CD4-positive, alpha-beta T cell treated with Interleukin-15 for 1 hour (primary cell): Measurements from ENCODE around the gene CTDP1.

Experiments used
- DNase-seq: peaks from one replicate; pipeline ENCODE4 v3.0.0-alpha.2; 2020

CTDP1 gene

GRCh38 chr18:79770826-79771225 is 91.2 kb downstream of the CTDP1 start:
- DNase-seq = no peak

- no peak for DNase-seq
Measured at GRCh38 chr18:79771446-79772107, 92.0 kb downstream of the CTDP1 start.

DNA sequence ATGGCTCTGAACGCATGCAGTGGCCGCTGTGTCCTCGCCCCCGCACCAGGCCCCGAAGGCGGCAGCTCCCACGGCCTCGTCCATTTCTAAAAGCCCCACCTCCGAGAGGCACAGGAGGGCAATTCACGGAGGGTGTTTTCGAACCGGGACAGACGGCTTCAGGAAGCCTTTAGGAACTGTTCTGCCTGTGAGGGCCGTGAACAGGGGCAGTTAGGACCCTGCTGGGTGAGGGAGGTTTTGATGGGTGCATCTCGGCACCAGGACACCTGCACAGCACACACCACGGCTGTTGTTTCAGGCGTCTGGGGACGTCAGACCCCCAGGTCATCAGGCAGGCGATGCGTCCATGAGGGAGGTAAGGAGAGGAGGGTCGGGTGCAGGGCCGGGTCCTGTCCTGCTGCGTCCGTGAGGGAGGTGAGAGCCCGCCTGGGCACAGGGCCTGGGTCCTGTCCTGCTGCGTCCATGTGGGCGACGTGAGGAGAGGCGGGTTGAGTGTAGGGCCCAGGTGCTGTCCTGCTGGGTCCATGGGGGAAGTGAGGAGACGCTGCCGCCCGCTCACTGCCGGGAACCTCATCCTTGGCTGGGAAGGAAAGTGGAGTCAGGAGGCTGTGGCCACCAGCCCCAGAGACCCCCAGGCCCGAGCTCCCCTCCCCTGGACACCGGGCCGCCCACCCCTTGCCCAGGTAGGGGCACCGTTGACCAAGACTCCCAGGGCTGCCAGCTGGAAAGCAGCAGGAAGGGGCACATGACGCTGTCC is 92.7 kb downstream of the CTDP1 start:
- no peak for DNase-seq

GRCh38 chr18:79772865-79773696 is 93.5 kb downstream of the CTDP1 start:
- no peak for DNase-seq

- no peak for DNase-seq
Measured at GRCh38 chr18:79774111-79774510, 94.5 kb downstream of the CTDP1 start.

- no peak for DNase-seq
Measured at GRCh38 chr18:79775441-79776221, 96.0 kb downstream of the CTDP1 start.

DNA sequence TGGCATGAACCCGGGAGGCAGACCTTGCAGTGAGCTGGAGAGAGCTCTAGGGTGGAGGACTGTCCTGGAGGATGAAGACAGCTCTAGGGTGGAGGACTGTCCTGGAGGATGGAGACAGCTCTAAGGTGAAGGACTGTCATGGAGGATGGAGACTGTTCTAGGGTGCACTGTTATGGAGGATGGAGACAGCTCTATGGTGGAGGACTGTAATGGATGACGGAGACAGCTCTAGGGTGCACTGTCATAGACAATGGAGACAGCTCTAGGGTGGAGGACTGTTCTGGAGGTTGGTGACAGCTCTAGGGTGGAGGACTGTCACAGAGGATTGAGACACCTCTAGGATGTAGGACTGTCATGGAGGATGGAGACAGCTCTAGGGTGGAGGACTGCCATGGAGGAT is 97.1 kb downstream of the CTDP1 start:
- no peak for DNase-seq

DNA sequence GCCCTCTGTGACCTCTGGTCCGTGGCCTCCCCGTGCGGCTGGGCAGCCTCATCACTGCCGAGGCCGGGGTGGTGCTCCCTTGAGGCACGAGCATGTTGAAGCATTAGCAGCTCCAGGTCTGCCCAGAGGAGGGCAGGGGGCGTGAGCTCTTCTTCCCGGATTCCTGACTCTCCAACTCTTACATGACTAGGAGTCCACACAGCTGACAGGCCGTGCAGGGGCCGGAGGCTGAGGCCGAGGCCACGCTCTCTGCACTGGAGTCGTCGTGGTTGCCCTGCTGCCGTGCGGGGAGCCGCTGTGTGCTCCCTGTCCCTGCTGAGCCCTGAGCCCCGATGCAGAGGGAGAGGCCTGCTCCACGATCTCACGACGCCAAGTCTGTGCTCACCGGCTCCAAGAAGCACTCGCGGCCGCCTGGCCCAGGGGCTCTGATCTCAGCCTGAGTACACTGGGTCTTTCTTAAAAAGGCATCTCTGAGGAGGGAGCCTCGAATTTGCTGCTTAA is 98.7 kb downstream of the CTDP1 start:
- no peak for DNase-seq

GRCh38 chr18:79779021-79779699 is 99.6 kb downstream of the CTDP1 start:
- no peak for DNase-seq

GRCh38 chr18:79779700-79780190 is 100.1 kb downstream of the CTDP1 start:
- no peak for DNase-seq

- no peak for DNase-seq
Measured at GRCh38 chr18:79780547-79780946, 100.9 kb downstream of the CTDP1 start.

- no peak for DNase-seq
Measured at GRCh38 chr18:79781331-79781941, 101.8 kb downstream of the CTDP1 start.

- no peak for DNase-seq
Measured at GRCh38 chr18:79782566-79783308, 103.1 kb downstream of the CTDP1 start.

DNA sequence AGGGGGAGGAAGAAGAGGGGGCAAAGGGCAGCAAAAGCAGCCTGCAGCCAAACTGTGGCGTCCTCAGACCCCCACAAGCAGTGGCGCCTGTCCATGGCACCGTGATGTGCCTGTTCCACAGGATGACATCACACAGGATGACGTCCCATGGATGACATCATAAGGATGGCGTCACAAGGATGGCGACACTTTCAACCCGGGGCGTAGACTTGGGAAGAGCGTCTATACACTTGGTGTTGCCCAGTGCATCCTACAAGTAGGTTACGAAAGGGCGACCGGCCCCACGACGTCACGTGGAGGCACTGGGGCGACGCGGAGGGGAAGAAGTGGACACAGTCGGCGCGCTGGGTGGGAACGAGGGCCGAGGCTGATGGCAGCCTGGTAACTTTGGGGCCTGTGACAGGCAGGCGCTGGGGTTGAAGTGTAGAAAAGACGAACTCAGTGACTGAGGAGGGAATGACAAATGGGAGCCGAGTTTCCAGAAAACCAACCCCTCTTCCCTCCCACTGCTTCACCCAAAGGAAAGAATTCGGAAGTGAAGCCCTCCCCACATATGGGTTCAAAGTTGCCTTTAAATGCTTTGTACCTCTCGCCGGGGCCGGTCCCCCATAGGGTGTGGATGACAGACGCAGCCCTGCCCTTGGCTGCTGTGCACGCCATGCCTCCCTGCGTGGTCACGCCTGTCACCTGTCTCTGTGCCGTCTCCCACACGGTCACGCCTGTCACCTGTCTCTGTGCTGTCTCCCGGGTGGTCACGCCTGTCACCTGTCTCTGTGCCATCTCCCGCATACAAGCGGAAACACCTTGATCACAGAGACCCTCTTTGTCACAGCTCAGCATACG is 104.7 kb downstream of the CTDP1 start:
- no peak for DNase-seq

DNA sequence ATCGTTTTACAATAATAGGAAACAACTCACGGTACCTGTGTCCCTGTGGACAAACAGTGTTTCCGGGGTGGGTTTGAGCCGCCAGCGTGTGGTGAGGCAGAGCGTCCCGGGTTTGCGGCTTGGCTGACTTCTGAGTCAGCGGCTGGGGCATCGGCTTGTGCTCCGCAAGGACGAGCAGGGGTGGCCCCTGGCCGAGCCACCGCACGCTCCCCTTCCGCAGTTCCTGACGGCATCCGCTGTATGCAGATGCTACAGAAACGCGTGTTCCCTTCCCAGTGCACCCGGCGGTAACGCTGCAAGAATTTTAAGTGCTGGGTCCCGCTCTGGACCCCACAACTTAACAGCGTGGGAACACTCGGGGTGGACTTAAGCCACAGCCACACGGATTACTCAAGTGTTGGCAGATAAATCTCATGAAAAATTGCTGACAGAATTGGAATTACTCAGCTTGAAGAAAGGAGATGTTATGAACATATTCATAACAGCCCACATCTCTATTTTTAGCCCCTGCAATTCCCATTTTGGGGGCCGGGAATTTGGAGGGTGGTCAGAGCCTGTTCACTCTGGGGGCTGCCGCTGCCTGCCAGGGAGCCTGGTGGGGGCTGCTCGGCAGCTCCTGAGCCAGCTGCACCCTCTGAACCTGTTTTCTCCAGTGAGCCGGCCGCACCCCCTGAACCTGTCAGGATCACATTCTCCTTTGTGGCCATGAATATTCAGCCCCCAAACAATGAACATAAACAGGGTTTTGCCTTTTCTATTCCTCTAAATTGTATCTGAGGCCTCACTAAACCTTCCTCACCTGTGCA is 105.6 kb downstream of the CTDP1 start:
- no peak for DNase-seq

GRCh38 chr18:79785831-79786230 is 106.2 kb downstream of the CTDP1 start:
- DNase-seq = no peak

DNA sequence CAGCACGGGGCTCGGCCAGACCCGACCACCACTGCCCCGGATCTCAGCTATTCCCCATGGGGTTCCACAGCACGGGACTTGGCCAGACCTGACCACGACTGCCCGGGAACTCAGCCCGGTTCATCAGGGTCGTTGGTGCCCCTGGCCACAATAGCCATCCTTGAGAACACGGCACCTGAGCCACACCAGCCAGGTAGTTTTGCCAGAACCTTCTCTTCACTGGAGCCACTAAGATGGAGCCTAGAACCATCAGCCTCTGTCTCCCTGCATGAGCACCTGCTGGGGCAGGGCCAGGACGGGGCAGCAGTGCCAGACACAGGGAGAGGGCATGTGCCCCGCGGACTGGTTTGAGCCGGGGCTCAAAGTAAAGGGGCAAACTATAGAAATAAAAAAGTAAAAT is 106.7 kb downstream of the CTDP1 start:
- DNase-seq = no peak

- no peak for DNase-seq
Measured at GRCh38 chr18:79786786-79787526, 107.4 kb downstream of the CTDP1 start.
